ENCODE results near the gene PTRHD1. TPM values are rescaled to one million over a fixed set of nuclear protein-coding genes. Genes with fewer than 3 reads are reported as not detected.
A peak's percentile ranks its signal among the peaks of the same experiment; 100 is the strongest.
"Not testable (repeated sequence)": the region's sequence is repeated elsewhere in the genome, so short reads cannot be mapped to it uniquely, and the experiment has no call there.

Gene PTRHD1
- total and polyA plus RNA-seq, 9 donors: 14.9 to 68.1 (median 21.1) TPM

DNA sequence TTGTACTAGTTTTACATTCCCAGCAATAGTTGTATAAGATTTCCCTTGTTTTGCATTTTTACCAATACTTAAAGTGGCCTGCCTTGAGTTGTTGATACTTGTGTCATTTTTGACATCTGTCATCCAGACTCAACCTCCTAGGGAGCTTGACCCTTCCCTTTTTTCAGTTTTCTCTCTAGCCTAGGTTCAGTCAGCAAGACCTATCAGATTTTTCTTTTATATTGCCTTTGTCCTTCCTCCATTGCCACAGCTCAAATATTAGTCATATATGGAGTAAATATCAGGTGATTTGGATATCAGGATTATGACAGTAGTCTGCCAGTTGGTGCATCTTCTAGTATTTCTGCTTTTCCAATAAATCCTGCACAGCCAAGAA, 13.5 kb upstream of the PTRHD1 start:
- Histone ChIP-seq H3K4me1 (ENCODE audit: insufficient read depth) (no peaks in the 10 kb centered on the region), H3K36me3 (no peaks in the 10 kb centered on the region), H3K27ac (no peak overlapping the region), H3K4me3 (no peak overlapping the region), H3K27me3 (no peaks in the 10 kb centered on the region), H3K9me3 (peaks cover 0 to 6% of the 10 kb centered on the region in 2 donors)
- intact Hi-C loops (cut with DNase I): no loop called here
- DNase-seq: no peak
- TF ChIP-seq, protein P1, sequence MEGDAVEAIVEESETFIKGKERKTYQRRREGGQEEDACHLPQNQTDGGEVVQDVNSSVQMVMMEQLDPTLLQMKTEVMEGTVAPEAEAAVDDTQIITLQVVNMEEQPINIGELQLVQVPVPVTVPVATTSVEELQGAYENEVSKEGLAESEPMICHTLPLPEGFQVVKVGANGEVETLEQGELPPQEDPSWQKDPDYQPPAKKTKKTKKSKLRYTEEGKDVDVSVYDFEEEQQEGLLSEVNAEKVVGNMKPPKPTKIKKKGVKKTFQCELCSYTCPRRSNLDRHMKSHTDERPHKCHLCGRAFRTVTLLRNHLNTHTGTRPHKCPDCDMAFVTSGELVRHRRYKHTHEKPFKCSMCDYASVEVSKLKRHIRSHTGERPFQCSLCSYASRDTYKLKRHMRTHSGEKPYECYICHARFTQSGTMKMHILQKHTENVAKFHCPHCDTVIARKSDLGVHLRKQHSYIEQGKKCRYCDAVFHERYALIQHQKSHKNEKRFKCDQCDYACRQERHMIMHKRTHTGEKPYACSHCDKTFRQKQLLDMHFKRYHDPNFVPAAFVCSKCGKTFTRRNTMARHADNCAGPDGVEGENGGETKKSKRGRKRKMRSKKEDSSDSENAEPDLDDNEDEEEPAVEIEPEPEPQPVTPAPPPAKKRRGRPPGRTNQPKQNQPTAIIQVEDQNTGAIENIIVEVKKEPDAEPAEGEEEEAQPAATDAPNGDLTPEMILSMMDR (IDR thresholded peaks at IDR 0.05): no peak
- TF ChIP-seq EP300 (IDR thresholded peaks at IDR 0.05): no peak
- TF ChIP-seq POLR2A (IDR thresholded peaks at IDR 0.05): no peak

DNA sequence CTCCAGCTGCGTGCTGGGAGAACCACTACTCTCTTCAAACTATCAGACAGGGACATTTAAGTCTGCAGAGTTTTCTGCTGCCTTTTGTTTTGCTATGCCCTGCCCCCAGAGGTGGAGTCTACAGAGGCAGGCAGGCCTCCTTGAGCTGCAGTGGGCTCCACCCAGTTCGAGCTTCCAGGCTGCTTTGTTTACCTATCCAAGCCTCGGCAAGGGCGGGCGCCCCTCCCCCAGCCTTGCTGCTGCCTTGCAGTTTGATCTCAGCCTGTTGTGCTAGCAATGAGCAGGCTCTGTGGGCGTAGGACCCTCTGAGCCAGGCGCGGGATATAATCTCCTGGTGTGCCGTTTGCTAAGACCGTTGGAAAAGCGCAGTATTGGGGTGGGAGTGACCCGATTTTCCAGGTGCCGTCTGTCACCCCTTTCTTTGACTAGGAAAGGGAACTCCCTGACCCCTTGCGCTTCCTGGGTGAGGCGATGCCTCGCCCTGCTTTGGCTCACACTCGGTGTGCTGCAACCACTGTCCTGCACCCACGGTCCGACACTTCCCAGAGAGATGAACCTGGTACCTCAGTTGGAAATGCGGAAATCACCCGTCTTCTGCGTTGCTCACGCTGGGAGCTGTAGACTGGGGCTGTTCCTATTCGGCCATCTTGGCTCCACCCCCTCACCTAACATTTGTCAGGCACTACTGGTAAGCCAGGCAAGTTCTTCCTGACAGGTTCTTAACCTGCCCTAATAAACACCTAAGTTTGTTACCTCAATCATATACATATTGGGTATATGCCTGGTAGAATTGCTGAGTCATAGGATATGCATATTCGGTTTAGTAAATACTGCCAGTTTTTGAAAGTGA, 12.8 kb upstream of the PTRHD1 start:
- DNase-seq; H3K27ac ChIP-seq; intact Hi-C loops (cut with DNase I): not testable (repeated sequence)

DNA sequence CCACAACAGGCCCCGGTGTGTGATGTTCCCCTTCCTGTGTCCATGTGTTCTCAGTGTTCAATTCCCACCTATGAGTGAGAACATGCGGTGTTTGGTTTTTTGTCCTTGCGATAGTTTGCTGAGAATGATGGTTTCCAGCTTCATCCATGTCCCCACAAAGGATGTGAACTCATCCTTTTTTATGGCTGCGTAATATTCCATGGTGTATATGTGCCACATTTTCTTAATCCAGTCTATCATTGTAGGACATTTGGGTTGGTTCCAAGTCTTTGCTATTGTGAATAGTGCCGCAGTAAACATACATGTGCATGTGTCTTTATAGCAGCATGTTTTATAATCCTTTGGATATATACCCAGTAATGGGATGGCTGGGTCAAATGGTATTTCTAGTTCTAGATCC, 7.3 kb upstream of the PTRHD1 start:
- H3K27me3 ChIP-seq; H3K27ac ChIP-seq; H3K4me1 ChIP-seq (ENCODE audit: insufficient read depth); intact Hi-C loops (cut with DNase I); H3K9me3 ChIP-seq; H3K36me3 ChIP-seq; H3K4me3 ChIP-seq; DNase-seq: not testable (repeated sequence)
- 96 to 99% (median 98%) methylated on average over 5 of the region's 5 CpGs for WGBS, 3 donors

More for the DNA sequence above, 12.8 kb upstream of the PTRHD1 start:
- not testable (repeated sequence) for H3K36me3 ChIP-seq; H3K4me1 ChIP-seq (ENCODE audit: insufficient read depth); H3K4me3 ChIP-seq; H3K27me3 ChIP-seq; H3K9me3 ChIP-seq
- 94 to 98% (median 96%) methylated on average over 25 of the region's 25 CpGs for WGBS, 3 donors

DNA sequence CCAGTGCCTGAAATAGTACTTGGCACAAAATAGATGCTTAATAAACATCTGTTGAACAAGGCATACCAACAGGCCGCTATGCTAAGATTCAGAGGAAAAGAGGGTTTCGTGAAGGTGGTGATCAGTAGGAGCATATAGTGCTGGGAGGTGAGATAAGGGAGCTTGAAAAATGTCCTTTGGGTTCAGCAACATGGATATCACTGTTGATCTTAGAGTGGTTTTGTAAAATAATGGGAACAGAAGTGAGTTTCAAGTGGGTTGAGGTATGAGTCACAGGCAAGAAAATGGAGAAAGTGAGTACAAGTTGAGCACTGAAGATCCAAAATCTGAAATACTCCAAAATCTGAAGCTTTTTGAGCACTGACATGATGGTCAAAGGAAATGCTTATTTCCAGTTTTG, 4.5 kb upstream of the PTRHD1 start:
- no peak for DNase-seq
- Histone ChIP-seq H3K36me3 (no peaks in the 10 kb centered on the region), H3K27ac (no peak overlapping the region), H3K9me3 (no peaks in the 10 kb centered on the region), H3K27me3 (no peaks in the 10 kb centered on the region), H3K4me3 (no peak overlapping the region), H3K4me1 (ENCODE audit: insufficient read depth) (peaks cover 3% of the 10 kb centered on the region)
- intact Hi-C loops (cut with DNase I): no loop called here
- TF ChIP-seq POLR2A (IDR thresholded peaks at IDR 0.05): no peak
- TF ChIP-seq, protein P1 (IDR thresholded peaks at IDR 0.05): no peak
- WGBS, 3 donors: 93 to 97% (median 96%) methylated on average over 2 of the region's 2 CpGs

DNA sequence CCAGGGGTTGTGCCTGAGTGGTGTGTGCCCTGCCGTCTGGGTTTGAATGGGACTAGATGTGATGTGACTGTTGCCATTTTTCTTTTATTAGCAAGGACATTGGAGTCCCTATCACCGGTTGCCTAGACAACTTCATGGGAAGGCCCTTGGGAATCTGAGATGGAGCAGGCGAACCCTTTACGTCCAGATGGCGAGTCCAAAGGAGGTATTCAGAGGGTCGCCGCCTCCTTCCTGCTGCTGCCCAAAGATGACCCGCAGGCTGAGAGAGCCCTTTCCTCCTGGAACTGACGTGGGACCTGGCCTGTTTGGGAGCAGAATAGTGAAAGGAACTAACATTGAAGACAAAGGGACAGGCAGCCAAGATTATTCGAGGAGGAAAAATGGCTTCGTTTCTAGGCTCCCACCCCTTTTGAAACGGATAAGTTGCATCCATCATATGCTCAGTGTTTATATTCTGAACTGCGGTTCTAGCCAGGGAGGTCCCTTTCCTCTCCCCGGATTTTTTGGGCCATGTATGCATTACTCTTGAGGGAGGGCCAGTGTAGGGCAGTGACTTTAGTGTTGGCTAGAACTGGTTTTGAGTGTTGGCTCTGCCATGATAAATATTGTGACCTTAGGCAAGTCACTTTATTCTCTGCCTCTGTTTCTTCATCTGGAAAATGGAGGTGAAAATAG, 707 bp upstream of the PTRHD1 start:
- no peaks in the 10 kb centered on the region for H3K27me3 ChIP-seq
- H3K4me1 ChIP-seq (ENCODE audit: insufficient read depth): peaks cover 3% of the 10 kb centered on the region
- H3K4me3 ChIP-seq: peak overlapping the region; percentile 89
- H3K9me3 ChIP-seq: no peaks in the 10 kb centered on the region
- TF ChIP-seq, protein P1 (IDR thresholded peaks at IDR 0.05): no peak
- no peak for TF ChIP-seq EP300 (IDR thresholded peaks at IDR 0.05)
- TF ChIP-seq POLR2A (IDR thresholded peaks at IDR 0.05): no peak
- H3K27ac ChIP-seq: no peak overlapping the region
- H3K36me3 ChIP-seq: no peaks in the 10 kb centered on the region
- intact Hi-C loops (cut with DNase I): no loop called here
- DNase-seq: no peak
- 2 to 4% (median 4%) methylated on average over 14 of the region's 14 CpGs for WGBS, 3 donors

All from ovary (tissue), 9 donors.